Subcutaneous abdominal adipose tissue (tissue), 5 donors: ENCODE results near the gene ALDOB.

Source experiments
- H3K27ac ChIP-seq: one replicate; pipeline ENCODE4 v1.7.0; 2013; ENCODE audit warnings: low read depth, mild to moderate bottlenecking, inconsistent platforms, low read length, moderate library complexity
- H3K27me3 ChIP-seq, 5 donors: one replicate each; pipeline ENCODE4 v1.7.0; 2013; ENCODE audit warnings: low read length in 5 of 5, inconsistent platforms in 1 of 5; ENCODE audit not compliant: control insufficient read depth in 5 of 5, insufficient read depth in 4 of 5
- H3K36me3 ChIP-seq, 5 donors: one replicate each; pipeline ENCODE4 v1.7.0; 2013; ENCODE audit warnings: low read length in 5 of 5; ENCODE audit not compliant: control insufficient read depth in 5 of 5, insufficient read depth in 5 of 5
- H3K4me1 ChIP-seq, 5 donors: one replicate each; pipeline ENCODE4 v1.7.0; 2013; ENCODE audit warnings: low read length in 5 of 5, mild to moderate bottlenecking in 3 of 5, moderate library complexity in 1 of 5; ENCODE audit not compliant: control insufficient read depth in 5 of 5, insufficient read depth in 5 of 5
- H3K4me3 ChIP-seq, 5 donors: one replicate each; pipeline ENCODE4 v1.7.0; 2013; ENCODE audit warnings: low read length in 5 of 5, low read depth in 1 of 5
- H3K9ac ChIP-seq, 5 donors: one replicate each; pipeline ENCODE4 v1.7.0; 2013; ENCODE audit warnings: low read length in 5 of 5, mild to moderate bottlenecking in 4 of 5, moderate library complexity in 3 of 5
- H3K9me3 ChIP-seq, 5 donors: one replicate each; pipeline ENCODE4 v1.7.0; 2013; ENCODE audit warnings: low read length in 5 of 5; ENCODE audit not compliant: control insufficient read depth in 5 of 5
- donor health status: healthy.
- donor health status: healthy.
- donor health status: healthy.
- donor health status: healthy.
- donor health status: healthy.

ALDOB gene

GRCh38 chr9:101417389-101417788 is 18.2 kb downstream of the ALDOB start:
- Histone ChIP-seq H3K4me1 (no peaks in the 10 kb centered on the region), H3K36me3 (peaks cover 0 to 5% (median 0%) of the 10 kb centered on the region in 5 donors), H3K27me3 (no peaks in the 10 kb centered on the region), H3K27ac (no peak overlapping the region), H3K9me3 (peaks cover 23 to 62% (median 50%) of the 10 kb centered on the region in 5 donors), H3K4me3 (no peak overlapping the region), H3K9ac (no peak overlapping the region)

GRCh38 chr9:101415578-101415977 is 20.0 kb downstream of the ALDOB start:
- H3K9me3 ChIP-seq, result peaks cover 27 to 75% (median 62%) of the 10 kb centered on the region in 5 donors
- no peak overlapping the region for H3K9ac ChIP-seq
- H3K4me1 ChIP-seq, result no peaks in the 10 kb centered on the region
- H3K27me3 ChIP-seq, result no peaks in the 10 kb centered on the region
- no peak overlapping the region for H3K27ac ChIP-seq
- peak overlapping the region in 3 of 5 donors; percentile 15 to 37 (median 25) for H3K4me3 ChIP-seq
- peaks cover 0 to 5% (median 0%) of the 10 kb centered on the region in 5 donors for H3K36me3 ChIP-seq

- H3K4me3 ChIP-seq, result no peak overlapping the region
- peaks cover 0 to 9% (median 0%) of the 10 kb centered on the region in 5 donors for H3K36me3 ChIP-seq
- no peak overlapping the region for H3K9ac ChIP-seq
- H3K9me3 ChIP-seq, result peaks cover 34 to 78% (median 70%) of the 10 kb centered on the region in 5 donors
- no peak overlapping the region for H3K27ac ChIP-seq
- H3K27me3 ChIP-seq, result no peaks in the 10 kb centered on the region
- no peaks in the 10 kb centered on the region for H3K4me1 ChIP-seq
Measured at GRCh38 chr9:101414839-101415238, 20.7 kb downstream of the ALDOB start.

GRCh38 chr9:101409079-101409477 is 26.5 kb downstream of the ALDOB start:
- Histone ChIP-seq H3K27me3 (peaks cover 0 to 4% (median 0%) of the 10 kb centered on the region in 5 donors), H3K4me3 (peak overlapping the region; percentile 6 to 61 (median 41)), H3K9ac (no peak overlapping the region), H3K36me3 (peaks cover 41 to 56% (median 53%) of the 10 kb centered on the region in 5 donors), H3K9me3 (peaks cover 57 to 90% (median 85%) of the 10 kb centered on the region in 5 donors), H3K4me1 (peaks cover 0 to 9% (median 0%) of the 10 kb centered on the region in 5 donors), H3K27ac (no peak overlapping the region)

- H3K27ac ChIP-seq, result no peak overlapping the region
- peaks cover 0 to 9% (median 0%) of the 10 kb centered on the region in 5 donors for H3K4me1 ChIP-seq
- H3K27me3 ChIP-seq, result peaks cover 0 to 4% (median 0%) of the 10 kb centered on the region in 5 donors
- H3K36me3 ChIP-seq, result peaks cover 47 to 61% (median 58%) of the 10 kb centered on the region in 5 donors
- peaks cover 59 to 91% (median 86%) of the 10 kb centered on the region in 5 donors for H3K9me3 ChIP-seq
- peak overlapping the region; percentile 6 to 61 (median 41) for H3K4me3 ChIP-seq
- peak overlapping the region in 1 of 5 donors; percentile 12 for H3K9ac ChIP-seq
Measured at GRCh38 chr9:101408374-101409078, 27.0 kb downstream of the ALDOB start.

GRCh38 chr9:101403516-101404285 is 31.9 kb downstream of the ALDOB start:
- peak overlapping the region in 4 of 5 donors; percentile 1 to 32 (median 12) for H3K4me3 ChIP-seq
- peaks cover 76 to 86% (median 81%) of the 10 kb centered on the region in 5 donors for H3K36me3 ChIP-seq
- H3K27ac ChIP-seq, result no peak overlapping the region
- H3K9me3 ChIP-seq, result peaks cover 32 to 57% (median 49%) of the 10 kb centered on the region in 5 donors
- H3K9ac ChIP-seq, result no peak overlapping the region
- peaks cover 9 to 23% (median 17%) of the 10 kb centered on the region in 5 donors for H3K4me1 ChIP-seq
- peaks cover 0 to 2% (median 0%) of the 10 kb centered on the region in 5 donors for H3K27me3 ChIP-seq

- Histone ChIP-seq H3K4me1 (peaks cover 6 to 34% (median 31%) of the 10 kb centered on the region in 5 donors), H3K9ac (peak overlapping the region; percentile 22 to 98 (median 96)), H3K36me3 (peaks cover 47 to 52% (median 48%) of the 10 kb centered on the region in 5 donors), H3K9me3 (peaks cover 11 to 22% (median 15%) of the 10 kb centered on the region in 5 donors), H3K4me3 (peak overlapping the region; percentile 73 to 93 (median 86)), H3K27me3 (no peaks in the 10 kb centered on the region), H3K27ac (peak overlapping the region; percentile 92)
Measured at GRCh38 chr9:101400120-101400519, 35.5 kb downstream of the ALDOB start.

GRCh38 chr9:101399643-101399970 is 36.0 kb downstream of the ALDOB start:
- peak overlapping the region; percentile 73 to 93 (median 86) for H3K4me3 ChIP-seq
- H3K27me3 ChIP-seq, result no peaks in the 10 kb centered on the region
- peaks cover 6 to 34% (median 31%) of the 10 kb centered on the region in 5 donors for H3K4me1 ChIP-seq
- peaks cover 41 to 47% (median 43%) of the 10 kb centered on the region in 5 donors for H3K36me3 ChIP-seq
- H3K27ac ChIP-seq, result peak overlapping the region; percentile 92
- peak overlapping the region; percentile 83 to 98 (median 96) for H3K9ac ChIP-seq
- H3K9me3 ChIP-seq, result peaks cover 9 to 19% (median 11%) of the 10 kb centered on the region in 5 donors

GRCh38 chr9:101398930-101399642 is 36.5 kb downstream of the ALDOB start:
- Histone ChIP-seq H3K9ac (peak overlapping the region; percentile 83 to 98 (median 96)), H3K4me1 (peaks cover 6 to 34% (median 31%) of the 10 kb centered on the region in 5 donors), H3K36me3 (peaks cover 36 to 42% (median 40%) of the 10 kb centered on the region in 5 donors), H3K9me3 (peaks cover 9 to 15% (median 11%) of the 10 kb centered on the region in 5 donors), H3K4me3 (peak overlapping the region; percentile 73 to 93 (median 86)), H3K27ac (peak overlapping the region; percentile 92), H3K27me3 (no peaks in the 10 kb centered on the region)
